GM23338 (cell line): ENCODE results near the gene ATP9A. TPM values are rescaled to one million over a fixed set of nuclear protein-coding genes. Genes with fewer than 3 reads are reported as not detected.

Source experiments
- ATAC-seq: fragments of 200-7000 bp; cut with Tn5 transposase; 3 replicates; pipeline ENCODE4 v1.9.1; 2020
- DNase-seq: peaks from one replicate; pipeline ENCODE4 v3.0.0-alpha.2; 2015; ENCODE audit warnings: low spot score
- H2AFZ ChIP-seq: fragments of 200-600 bp; sonication (generic); 2 replicates; pipeline ENCODE4 v1.8.0; 2016; ENCODE audit warnings: antibody characterized with exemption, mild to moderate bottlenecking, moderate library complexity
- H3F3A ChIP-seq: fragments of 200-600 bp; sonication (generic); replicated peaks from 2 replicates; pipeline ENCODE4 v1.8.0; 2017; ENCODE audit warnings: antibody characterized with exemption, mixed run types, low read depth
- H3K27ac ChIP-seq: fragments of 200-600 bp; sonication (generic); 2 replicates; pipeline ENCODE4 v1.6.1; 2016; ENCODE audit warnings: low read depth
- H3K27me3 ChIP-seq: fragments of 200-600 bp; sonication (generic); 2 replicates; pipeline ENCODE4 v1.8.0; 2016; ENCODE audit warnings: mild to moderate bottlenecking, mixed run types, moderate library complexity; ENCODE audit not compliant: insufficient read depth
- H3K36me3 ChIP-seq: fragments of 200-600 bp; sonication (generic); 2 replicates; pipeline ENCODE4 v1.8.0; 2016; ENCODE audit warnings: mild to moderate bottlenecking; ENCODE audit not compliant: insufficient read depth
- H3K4me1 ChIP-seq: fragments of 200-600 bp; sonication (generic); 2 replicates; pipeline ENCODE4 v1.8.0; 2016; ENCODE audit warnings: mild to moderate bottlenecking, moderate library complexity; ENCODE audit not compliant: insufficient read depth
- H3K4me2 ChIP-seq: fragments of 200-600 bp; sonication (generic); 2 replicates; pipeline ENCODE4 v1.7.1; 2017; ENCODE audit warnings: mixed run types
- H3K4me3 ChIP-seq: fragments of 200-600 bp; sonication (generic); 2 replicates; pipeline ENCODE4 v1.6.1; 2016; ENCODE audit warnings: mixed run types
- H3K79me2 ChIP-seq: fragments of 200-600 bp; sonication (generic); replicated peaks from 2 replicates; pipeline ENCODE4 v1.8.0; 2017; ENCODE audit warnings: mild to moderate bottlenecking; ENCODE audit not compliant: insufficient read depth
- H3K9me2 ChIP-seq: fragments of 200-600 bp; sonication (generic); 2 replicates; pipeline ENCODE4 v1.8.0; 2017; ENCODE audit not compliant: insufficient read depth
- H4K20me1 ChIP-seq: fragments of 200-600 bp; sonication (generic); replicated peaks from 2 replicates; pipeline ENCODE4 v1.8.0; 2017; ENCODE audit warnings: mild to moderate bottlenecking; ENCODE audit not compliant: insufficient read depth
- H3K27ac Mint-ChIP-seq: 2 replicates; pipeline ENCODE4 v1.8.0; 2020; ENCODE audit warnings: inconsistent platforms, mild to moderate bottlenecking, moderate library complexity, mixed read lengths
- H3K27me3 Mint-ChIP-seq: 3 replicates; pipeline ENCODE4 v1.8.0; 2022; ENCODE audit warnings: low read depth, mild to moderate bottlenecking, moderate library complexity, mixed read lengths, inconsistent platforms; ENCODE audit not compliant: insufficient read depth, poor library complexity
- H3K36me3 Mint-ChIP-seq: 3 replicates; pipeline ENCODE4 v1.8.0; 2021; ENCODE audit warnings: low read depth, mild to moderate bottlenecking, inconsistent platforms, moderate library complexity, mixed read lengths
- H3K4me1 Mint-ChIP-seq: 3 replicates; pipeline ENCODE4 v1.8.0; 2020; ENCODE audit warnings: mild to moderate bottlenecking, inconsistent platforms, mixed read lengths
- H3K4me3 Mint-ChIP-seq: 3 replicates; pipeline ENCODE4 v1.8.0; 2021; ENCODE audit warnings: moderate library complexity, mild to moderate bottlenecking, inconsistent platforms, mixed read lengths
- H3K9me3 Mint-ChIP-seq: 3 replicates; pipeline ENCODE4 v1.8.0; 2020; ENCODE audit warnings: moderate library complexity, mild to moderate bottlenecking, inconsistent platforms, mixed read lengths
- CTCF ChIP-seq, 2 experiments: fragments of 200-600 bp in 1 of 2; sonication (generic) in 1 of 2; conservative IDR thresholded peaks; 2 replicates each; pipeline versions ENCODE4 v1.5.1 to v1.6.1; 2016 to 2017; ENCODE audit warnings: antibody characterized with exemption in 2 of 2, low read depth in 2 of 2, mild to moderate bottlenecking in 2 of 2, moderate library complexity in 1 of 2
- EZH2phosphoT487 ChIP-seq: fragments of 200-600 bp; sonication (generic); IDR thresholded peaks from one replicate; pipeline ENCODE4 v1.8.1; 2018; ENCODE audit warnings: antibody characterized with exemption; ENCODE audit not compliant: unreplicated experiment
- JUNB ChIP-seq: IDR thresholded peaks from one replicate; pipeline ENCODE4 v1.6.1; 2016; ENCODE audit warnings: antibody characterized with exemption; ENCODE audit not compliant: unreplicated experiment
- NANOG ChIP-seq: IDR thresholded peaks from 2 replicates; pipeline ENCODE4 v1.6.1; 2016; ENCODE audit warnings: antibody characterized with exemption, borderline replicate concordance
- REST ChIP-seq: IDR thresholded peaks from one replicate; pipeline ENCODE4 v1.6.1; 2018; ENCODE audit warnings: antibody characterized with exemption; ENCODE audit not compliant: unreplicated experiment
- STAT1 ChIP-seq: IDR thresholded peaks from one replicate; pipeline ENCODE4 v1.6.1; 2016; ENCODE audit warnings: antibody characterized with exemption; ENCODE audit not compliant: unreplicated experiment
- ZNF331 ChIP-seq: fragments of 250-450 bp; sonication (Bioruptor Pico); IDR thresholded peaks from 2 replicates; pipeline ENCODE4 v1.5.0; 2020; ENCODE audit warnings: low read depth, mild to moderate bottlenecking, moderate library complexity
- polyA plus RNA-seq: library from polyadenylated mRNA; unstranded; fragments of >200 nt; fragmentation: Nextera tagmentation; extraction: Ambion mirVana; gene quantifications from 2 replicates; pipeline ENCODE4 v1.2.1, GENCODE V29; 2016
- total RNA-seq: library from RNA; depleted of rRNA; stranded (reverse); fragments of >200 nt; shearing (Covaris generic); gene quantifications from 2 replicates; pipeline ENCODE4 v1.2.3, GENCODE V29; 2014

The ATP9A gene
- total and polyA plus RNA-seq, 2 experiments from 2014 or later: 0.94 to 5.9 TPM

- H3K36me3 Mint-ChIP-seq: no peaks in the 10 kb centered on the region
- H3K4me1 Mint-ChIP-seq: peaks cover 74% of the 10 kb centered on the region
- H3K4me3 Mint-ChIP-seq: no peak overlapping the region
Observed at GRCh38 chr20:51702556-51702955, 65.6 kb downstream of the ATP9A start.

GRCh38 chr20:51700809-51701285, 67.3 kb downstream of the ATP9A start:
- Histone ChIP-seq H3K4me2 (no peak overlapping the region), H3K36me3 (no peaks in the 10 kb centered on the region), H3F3A (no peaks in the 10 kb centered on the region), H3K27ac (no peak overlapping the region), H3K4me3 (no peak overlapping the region), H3K79me2 (no peaks in the 10 kb centered on the region), H3K4me1 (peaks cover 64% of the 10 kb centered on the region), H4K20me1 (no peaks in the 10 kb centered on the region), H3K27me3 (no peaks in the 10 kb centered on the region), H2AFZ (no peak overlapping the region), H3K9me2 (no peaks in the 10 kb centered on the region)
- Mint-ChIP-seq H3K9me3 (no peaks in the 10 kb centered on the region; the same call in 2 of the 3 replicates), H3K27ac (peak overlapping the region; percentile 21; the same call in 1 of the 2 replicates), H3K4me1 (peaks cover 77% of the 10 kb centered on the region), H3K27me3 (peaks cover 5% of the 10 kb centered on the region), H3K4me3 (no peak overlapping the region), H3K36me3 (no peaks in the 10 kb centered on the region)
- ATAC-seq (peak; percentile 74), DNase-seq (peak; percentile 87)
- TF ChIP-seq JUNB (no peak), CTCF (conservative IDR thresholded peaks at IDR 0.05; ENCODE audit: low read depth in 2 of 2) (peak; percentile 71 to 77)

More at GRCh38 chr20:51702556-51702955, 65.6 kb downstream of the ATP9A start:
- Histone ChIP-seq H3K27me3 (no peaks in the 10 kb centered on the region), H3F3A (no peaks in the 10 kb centered on the region), H3K9me2 (no peaks in the 10 kb centered on the region), H4K20me1 (no peaks in the 10 kb centered on the region), H3K4me2 (no peak overlapping the region), H3K36me3 (no peaks in the 10 kb centered on the region), H2AFZ (no peak overlapping the region), H3K27ac (no peak overlapping the region), H3K4me1 (peaks cover 55% of the 10 kb centered on the region), H3K4me3 (no peak overlapping the region), H3K79me2 (no peaks in the 10 kb centered on the region)
- H3K27me3 Mint-ChIP-seq: peaks cover 7% of the 10 kb centered on the region
- peak overlapping the region; percentile 69 for H3K27ac Mint-ChIP-seq
- H3K9me3 Mint-ChIP-seq: no peaks in the 10 kb centered on the region; the same call in 2 of the 3 replicates
- TF ChIP-seq ZNF331 (CRISPR knock-in tag) (no peak), REST (no peak), STAT1 (no peak), EZH2phosphoT487 (no peak), NANOG (no peak)
- ATAC-seq: no peak
- DNase-seq: no peak
